GM12878 (cell line): ENCODE data around the gene POSTN.

ENCODE experiments used
- CREM ChIP-seq: IDR thresholded peaks from 2 replicates; pipeline ENCODE4 v1.6.1; 2014; ENCODE audit warnings: antibody characterized with exemption, low read depth
- EGR1 ChIP-seq, 2 experiments: IDR thresholded peaks; 1 replicate in 1 of 2; 2 replicates in 1 of 2; pipeline ENCODE4 v1.6.1; 2011 to 2012; ENCODE audit warnings: low read depth in 2 of 2, low read length in 2 of 2, borderline replicate concordance in 1 of 2, mild to moderate bottlenecking in 1 of 2, moderate library complexity in 1 of 2
- EP300 ChIP-seq, 2 experiments: fragments of 150-350 bp in 1 of 2; IDR thresholded peaks; 2 replicates each; pipeline ENCODE4 v1.6.1; 2011 to 2012; ENCODE audit warnings: low read depth in 2 of 2, low read length in 2 of 2, borderline replicate concordance in 1 of 2, improper control_type of control experiment in 1 of 2, inconsistent platforms in 1 of 2; ENCODE audit not compliant: control insufficient read depth in 1 of 2
- EZH2 ChIP-seq: IDR thresholded peaks from 2 replicates; pipeline ENCODE4 v1.6.1; 2012; ENCODE audit warnings: low read depth, mild to moderate bottlenecking, control low read depth, inconsistent platforms, low read length, borderline replicate concordance; ENCODE audit not compliant: control insufficient read depth
- KDM1A ChIP-seq: fragments of 200-600 bp; sonication (generic); IDR thresholded peaks from 2 replicates; pipeline ENCODE4 v1.6.1; 2016; ENCODE audit warnings: borderline replicate concordance
- PBX3 ChIP-seq: IDR thresholded peaks from 2 replicates; pipeline ENCODE4 v1.6.1; 2011; ENCODE audit warnings: mild to moderate bottlenecking, low read depth, low read length, moderate library complexity; ENCODE audit not compliant: insufficient replicate concordance
- POLR2A ChIP-seq: IDR thresholded peaks from 2 replicates; pipeline ENCODE4 v1.6.1; 2011; ENCODE audit warnings: low read depth, mild to moderate bottlenecking, low read length
- REST ChIP-seq: IDR thresholded peaks from 2 replicates; pipeline ENCODE4 v1.6.1; 2012; ENCODE audit warnings: mild to moderate bottlenecking, low read depth, low read length
- SMAD5 ChIP-seq: IDR thresholded peaks from 2 replicates; pipeline ENCODE4 v1.6.1; 2016; ENCODE audit warnings: antibody characterized with exemption, low read depth
- SP1 ChIP-seq: IDR thresholded peaks from one replicate; pipeline ENCODE4 v1.6.1; 2011; ENCODE audit warnings: low read depth, low read length
- ZBTB33 ChIP-seq: fragments of 450-650 bp; IDR thresholded peaks from 2 replicates; pipeline ENCODE4 v1.6.1; 2017; ENCODE audit warnings: mild to moderate bottlenecking
- TF ChIP-seq, protein P1 (sequence below), 3 experiments: IDR thresholded peaks in 2 of 3; conservative IDR thresholded peaks in 1 of 3; 2 replicates each; pipeline ENCODE4 v1.5.1; 2011; ENCODE audit warnings: low read depth in 3 of 3, low read length in 3 of 3, mild to moderate bottlenecking in 3 of 3, control low read depth in 2 of 3, moderate library complexity in 2 of 3, inconsistent platforms in 1 of 3, mixed read lengths in 1 of 3; ENCODE audit not compliant: control insufficient read depth in 2 of 3, insufficient read depth in 1 of 3; ENCODE audit errors: extremely low read depth in 1 of 3
- TF ChIP-seq, protein P2 (sequence below): fragments of 450-650 bp; IDR thresholded peaks from 2 replicates; pipeline ENCODE4 v1.6.1; 2017; ENCODE audit warnings: mild to moderate bottlenecking, moderate library complexity

DNA sequence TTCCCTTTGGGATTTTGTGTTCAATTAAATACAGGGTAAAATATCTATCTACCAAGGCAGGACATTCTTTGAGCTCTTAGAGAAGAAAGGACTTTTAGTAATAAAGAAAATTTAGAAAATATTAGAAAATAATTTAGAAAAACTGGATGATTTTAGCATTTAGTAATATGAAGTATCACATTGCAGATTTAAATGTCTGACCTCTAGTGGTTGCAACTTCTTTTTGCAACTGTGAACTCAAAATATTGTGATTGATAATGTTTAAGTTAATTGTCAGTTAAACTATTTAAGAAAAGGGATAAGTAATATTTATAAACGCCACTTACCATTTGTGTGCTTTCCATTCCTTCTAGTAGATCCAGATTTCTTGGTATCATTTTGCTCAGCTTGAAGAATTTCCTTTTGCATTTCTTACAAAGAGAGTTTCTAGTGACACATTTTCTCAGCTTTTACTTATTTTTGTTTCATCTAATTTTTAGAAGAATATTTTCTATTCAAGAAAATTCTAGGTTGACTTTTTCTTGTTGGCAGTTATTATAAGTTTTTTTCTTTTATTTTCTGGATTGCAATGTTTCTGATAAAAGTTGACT is 10.3 kb upstream of the POSTN start:
- no peak for TF ChIP-seq ZBTB33
- TF ChIP-seq EP300 (IDR thresholded peaks at IDR 0.05; ENCODE audit: borderline replicate concordance in 1 of 2, control insufficient read depth in 1 of 2, low read depth in 2 of 2, low read length in 2 of 2) = no peak
- TF ChIP-seq, protein P1, sequence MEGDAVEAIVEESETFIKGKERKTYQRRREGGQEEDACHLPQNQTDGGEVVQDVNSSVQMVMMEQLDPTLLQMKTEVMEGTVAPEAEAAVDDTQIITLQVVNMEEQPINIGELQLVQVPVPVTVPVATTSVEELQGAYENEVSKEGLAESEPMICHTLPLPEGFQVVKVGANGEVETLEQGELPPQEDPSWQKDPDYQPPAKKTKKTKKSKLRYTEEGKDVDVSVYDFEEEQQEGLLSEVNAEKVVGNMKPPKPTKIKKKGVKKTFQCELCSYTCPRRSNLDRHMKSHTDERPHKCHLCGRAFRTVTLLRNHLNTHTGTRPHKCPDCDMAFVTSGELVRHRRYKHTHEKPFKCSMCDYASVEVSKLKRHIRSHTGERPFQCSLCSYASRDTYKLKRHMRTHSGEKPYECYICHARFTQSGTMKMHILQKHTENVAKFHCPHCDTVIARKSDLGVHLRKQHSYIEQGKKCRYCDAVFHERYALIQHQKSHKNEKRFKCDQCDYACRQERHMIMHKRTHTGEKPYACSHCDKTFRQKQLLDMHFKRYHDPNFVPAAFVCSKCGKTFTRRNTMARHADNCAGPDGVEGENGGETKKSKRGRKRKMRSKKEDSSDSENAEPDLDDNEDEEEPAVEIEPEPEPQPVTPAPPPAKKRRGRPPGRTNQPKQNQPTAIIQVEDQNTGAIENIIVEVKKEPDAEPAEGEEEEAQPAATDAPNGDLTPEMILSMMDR (IDR thresholded peaks at IDR 0.05 in 2 of 3, conservative IDR thresholded peaks at IDR 0.05 in 1 of 3; ENCODE audit: control insufficient read depth in 2 of 3, extremely low read depth in 1 of 3, insufficient read depth in 1 of 3, low read depth in 3 of 3, low read length in 3 of 3) = peak in 1 of 3 experiments; percentile 4; a peak in 2 of 6 replicates
- TF ChIP-seq PBX3 = no peak
- no peak for TF ChIP-seq REST
- no peak for TF ChIP-seq SP1
- TF ChIP-seq, protein P2, sequence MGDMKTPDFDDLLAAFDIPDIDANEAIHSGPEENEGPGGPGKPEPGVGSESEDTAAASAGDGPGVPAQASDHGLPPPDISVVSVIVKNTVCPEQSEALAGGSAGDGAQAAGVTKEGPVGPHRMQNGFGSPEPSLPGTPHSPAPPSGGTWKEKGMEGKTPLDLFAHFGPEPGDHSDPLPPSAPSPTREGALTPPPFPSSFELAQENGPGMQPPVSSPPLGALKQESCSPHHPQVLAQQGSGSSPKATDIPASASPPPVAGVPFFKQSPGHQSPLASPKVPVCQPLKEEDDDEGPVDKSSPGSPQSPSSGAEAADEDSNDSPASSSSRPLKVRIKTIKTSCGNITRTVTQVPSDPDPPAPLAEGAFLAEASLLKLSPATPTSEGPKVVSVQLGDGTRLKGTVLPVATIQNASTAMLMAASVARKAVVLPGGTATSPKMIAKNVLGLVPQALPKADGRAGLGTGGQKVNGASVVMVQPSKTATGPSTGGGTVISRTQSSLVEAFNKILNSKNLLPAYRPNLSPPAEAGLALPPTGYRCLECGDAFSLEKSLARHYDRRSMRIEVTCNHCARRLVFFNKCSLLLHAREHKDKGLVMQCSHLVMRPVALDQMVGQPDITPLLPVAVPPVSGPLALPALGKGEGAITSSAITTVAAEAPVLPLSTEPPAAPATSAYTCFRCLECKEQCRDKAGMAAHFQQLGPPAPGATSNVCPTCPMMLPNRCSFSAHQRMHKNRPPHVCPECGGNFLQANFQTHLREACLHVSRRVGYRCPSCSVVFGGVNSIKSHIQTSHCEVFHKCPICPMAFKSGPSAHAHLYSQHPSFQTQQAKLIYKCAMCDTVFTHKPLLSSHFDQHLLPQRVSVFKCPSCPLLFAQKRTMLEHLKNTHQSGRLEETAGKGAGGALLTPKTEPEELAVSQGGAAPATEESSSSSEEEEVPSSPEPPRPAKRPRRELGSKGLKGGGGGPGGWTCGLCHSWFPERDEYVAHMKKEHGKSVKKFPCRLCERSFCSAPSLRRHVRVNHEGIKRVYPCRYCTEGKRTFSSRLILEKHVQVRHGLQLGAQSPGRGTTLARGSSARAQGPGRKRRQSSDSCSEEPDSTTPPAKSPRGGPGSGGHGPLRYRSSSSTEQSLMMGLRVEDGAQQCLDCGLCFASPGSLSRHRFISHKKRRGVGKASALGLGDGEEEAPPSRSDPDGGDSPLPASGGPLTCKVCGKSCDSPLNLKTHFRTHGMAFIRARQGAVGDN = no peak
- TF ChIP-seq KDM1A = no peak
- no peak for TF ChIP-seq EGR1 (IDR thresholded peaks at IDR 0.05; ENCODE audit: borderline replicate concordance in 1 of 2, low read depth in 2 of 2, low read length in 2 of 2)
- TF ChIP-seq SMAD5 = no peak
- no peak for TF ChIP-seq POLR2A
- TF ChIP-seq CREM = no peak
- TF ChIP-seq EZH2 = no peak
